ENCODE results near the gene MAML3.

MAML3 gene

DNA sequence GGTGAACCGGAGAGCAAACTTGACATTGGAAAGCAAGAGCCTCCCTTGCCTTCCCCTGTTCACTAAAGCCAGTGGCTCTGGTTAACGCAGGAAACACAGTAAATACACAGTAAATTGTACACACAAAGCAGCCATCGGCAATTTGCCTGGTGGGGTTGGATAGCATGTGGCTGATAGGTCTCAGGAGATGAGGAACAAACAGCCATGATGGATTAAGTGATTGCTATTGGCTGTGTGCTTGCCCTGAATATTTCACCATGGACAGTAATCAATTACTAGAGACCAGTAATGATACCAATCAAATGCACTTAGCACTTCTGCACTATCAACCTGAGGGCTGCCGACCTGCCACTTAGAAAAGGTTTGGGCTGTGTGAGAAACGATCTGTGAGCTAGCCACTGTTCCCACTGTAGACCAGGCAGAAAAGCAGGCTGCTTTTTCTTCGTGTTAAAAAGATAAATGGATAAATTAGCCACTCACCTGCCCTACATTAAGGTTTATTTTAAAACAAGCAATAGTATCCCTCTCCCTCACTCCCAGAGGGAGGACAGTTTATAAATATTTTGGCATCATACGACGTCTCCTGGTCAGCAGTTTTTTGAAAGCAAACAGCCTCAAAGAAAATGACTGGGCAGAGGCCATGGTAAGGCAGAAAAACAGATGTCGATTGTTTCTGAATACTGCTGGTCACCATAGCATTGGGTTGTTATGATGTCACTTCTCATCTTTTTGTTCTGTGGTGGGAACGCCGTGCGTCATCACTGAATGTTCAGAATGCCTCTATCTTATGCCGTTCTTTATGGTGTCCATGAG is 167.1 kb downstream of the MAML3 start:
- DNase-seq: no peak

DNA sequence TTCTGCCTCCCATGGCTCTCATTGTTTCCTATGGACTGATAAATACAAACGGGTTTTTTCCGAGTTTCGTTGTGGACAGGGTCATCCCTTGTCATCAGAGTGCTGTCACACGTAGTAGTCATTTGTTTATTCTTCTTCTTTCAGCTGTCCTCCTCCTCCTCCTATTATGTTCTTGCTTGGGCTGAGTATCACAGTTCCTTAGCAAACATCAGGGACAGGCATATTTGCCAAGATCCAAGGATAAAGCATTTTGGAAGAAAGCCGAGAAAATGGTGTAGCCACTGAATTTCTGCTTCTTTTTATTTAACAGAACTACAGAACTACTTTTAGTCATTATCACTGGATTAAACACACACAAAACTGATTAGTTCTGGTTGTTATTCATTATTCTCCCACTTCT is 167.9 kb downstream of the MAML3 start:
- DNase-seq: no peak

DNA sequence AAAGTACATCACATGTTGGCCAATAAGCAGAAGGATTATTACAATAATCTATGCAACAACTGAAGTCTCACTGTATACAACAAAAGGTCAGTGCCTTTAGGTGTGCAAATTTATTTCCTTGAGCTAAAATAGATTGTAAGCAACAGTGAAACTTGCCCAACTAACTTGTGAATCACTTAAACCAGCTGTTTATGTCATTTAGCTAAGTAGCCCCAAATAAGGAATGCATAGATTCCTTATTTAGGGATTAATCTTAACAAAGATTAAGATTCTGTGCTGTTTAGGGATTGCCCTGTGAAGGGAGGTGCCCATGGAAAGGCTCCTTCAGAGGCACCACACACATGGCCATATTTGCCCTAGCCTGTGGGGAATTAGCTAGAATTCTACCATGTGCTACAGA is 168.6 kb downstream of the MAML3 start:
- DNase-seq: no peak

DNA sequence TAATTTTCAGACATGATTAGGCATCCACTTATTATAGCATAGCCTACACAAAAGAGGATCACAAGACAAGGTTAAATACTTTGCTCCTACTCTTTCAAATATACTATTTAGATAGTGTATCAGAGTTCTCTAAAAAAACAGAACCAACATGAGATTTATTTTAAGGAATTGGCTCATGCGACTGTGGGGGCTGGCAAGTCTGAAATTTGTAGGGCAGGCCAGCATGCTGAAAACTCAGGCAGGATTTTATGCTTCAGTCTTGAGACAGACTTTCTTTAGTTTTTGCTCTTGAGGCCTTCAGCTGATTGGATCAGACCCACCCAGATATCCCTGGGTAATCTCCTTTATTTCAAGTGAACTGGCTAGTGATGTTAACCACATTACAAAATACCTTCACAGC is 169.5 kb downstream of the MAML3 start:
- no peak for DNase-seq

DNA sequence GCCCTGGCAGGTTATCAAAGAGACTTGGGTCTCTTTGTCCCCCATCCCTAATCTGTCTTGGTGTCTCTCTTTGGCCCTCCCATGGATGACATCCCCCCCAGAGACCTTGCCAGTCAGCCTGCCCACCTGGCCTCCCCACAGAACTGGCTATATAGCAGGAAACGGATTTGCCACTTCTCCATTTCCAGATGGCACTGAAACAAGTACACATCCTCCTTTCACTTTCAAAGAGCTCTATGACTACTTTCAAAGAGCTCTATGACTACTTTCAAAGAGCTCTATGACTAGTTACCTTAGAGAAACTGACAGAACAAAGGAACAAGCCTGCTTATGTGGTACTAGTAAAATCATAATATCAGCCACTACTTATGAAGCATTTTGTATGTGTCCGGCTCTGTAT is 175.3 kb downstream of the MAML3 start:
- DNase-seq: no peak

DNA sequence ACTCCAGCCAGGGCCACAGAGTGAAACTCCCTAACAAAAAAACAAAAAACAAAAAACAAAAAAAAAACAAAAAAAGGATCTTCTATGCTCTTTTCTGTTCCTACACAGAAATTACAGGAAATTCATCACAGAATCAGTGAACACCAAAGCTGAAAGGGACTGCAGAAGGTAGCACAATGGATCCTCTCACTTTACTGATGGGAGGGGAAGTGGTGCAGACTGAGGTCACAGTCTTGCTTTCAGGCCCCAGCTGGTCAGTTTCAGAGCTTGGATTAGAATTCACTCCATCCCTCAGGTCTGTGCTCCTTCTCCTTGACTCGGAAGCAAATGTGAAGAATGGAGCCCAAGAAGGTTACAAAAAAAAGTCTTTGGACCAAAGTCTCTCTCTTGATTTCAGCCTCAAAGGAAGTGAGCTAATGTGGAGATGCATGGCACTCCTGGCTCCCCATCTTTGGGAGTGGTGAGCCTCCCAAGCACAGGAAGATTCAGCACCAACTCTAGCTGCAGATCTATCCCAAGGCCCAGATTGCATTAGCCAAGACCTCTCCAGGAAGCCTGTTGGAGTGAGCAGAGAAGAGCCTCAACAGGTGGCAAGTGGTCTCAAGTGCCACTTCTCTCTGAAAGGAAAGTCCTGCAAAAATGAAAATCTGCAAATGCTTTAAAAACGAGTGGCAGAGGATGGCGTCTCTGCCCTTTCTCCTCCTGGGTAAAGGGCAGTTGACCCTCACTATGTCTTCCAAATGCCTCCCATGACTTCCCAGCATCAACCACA is 176.0 kb downstream of the MAML3 start:
- DNase-seq: no peak

DNA sequence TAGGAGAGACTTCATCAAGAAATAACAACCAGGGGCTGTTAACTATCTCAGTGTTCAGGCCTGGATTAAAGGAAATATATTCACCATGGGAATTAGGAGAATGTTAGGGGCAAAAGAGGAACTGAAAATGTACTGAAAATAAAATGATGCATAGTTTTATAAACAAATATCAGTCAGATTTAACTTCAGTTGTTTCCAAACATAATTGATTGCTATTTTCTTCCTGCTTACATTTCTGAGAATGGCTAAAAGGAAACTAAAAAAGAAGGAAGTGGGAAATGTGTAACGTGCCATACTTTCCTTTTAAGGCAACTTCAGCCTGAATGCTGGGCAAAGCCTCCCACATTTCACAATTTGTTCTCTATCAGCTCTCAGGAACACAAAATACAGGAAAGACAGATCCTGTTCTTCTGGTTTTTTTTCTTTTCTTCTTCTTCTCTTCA is 178.1 kb downstream of the MAML3 start:
- DNase-seq: no peak

DNA sequence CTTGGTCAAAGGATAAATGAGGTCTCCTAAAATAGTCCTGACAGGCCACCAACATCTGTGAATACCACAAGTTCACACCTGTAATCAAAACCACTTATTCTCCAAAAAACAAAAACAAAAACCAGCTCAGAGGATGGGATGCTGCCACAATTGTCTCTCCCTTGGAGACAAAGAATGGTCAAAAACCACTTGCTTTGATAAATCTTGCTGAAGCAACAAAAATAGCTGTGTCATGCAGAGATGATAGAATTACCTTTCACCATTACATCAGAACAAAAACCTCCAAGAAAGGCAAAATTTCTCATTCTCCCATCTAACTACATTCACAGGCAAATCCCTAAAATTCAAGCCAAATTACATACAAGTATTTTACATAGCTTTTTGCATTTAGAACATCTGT is 180.4 kb downstream of the MAML3 start:
- DNase-seq: no peak

DNA sequence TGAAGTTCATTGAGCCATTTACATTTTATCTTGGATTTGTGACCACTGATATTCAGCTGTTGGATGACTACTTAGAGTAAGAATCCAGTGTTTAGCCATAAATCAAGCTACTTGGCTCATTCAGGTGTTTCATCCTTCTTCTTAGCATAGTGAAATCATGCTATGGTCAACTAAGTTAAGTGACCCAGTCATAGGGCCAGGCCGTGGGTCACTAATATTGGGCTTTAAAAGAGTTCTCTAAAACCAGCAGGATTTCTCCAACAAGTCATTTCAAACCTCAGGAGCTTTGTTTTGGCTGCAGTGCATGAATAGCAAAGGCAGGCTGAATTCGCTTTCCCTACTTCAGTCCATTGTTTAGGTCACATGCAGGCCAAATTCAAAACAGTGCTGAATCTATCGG is 181.0 kb downstream of the MAML3 start:
- no peak for DNase-seq

DNA sequence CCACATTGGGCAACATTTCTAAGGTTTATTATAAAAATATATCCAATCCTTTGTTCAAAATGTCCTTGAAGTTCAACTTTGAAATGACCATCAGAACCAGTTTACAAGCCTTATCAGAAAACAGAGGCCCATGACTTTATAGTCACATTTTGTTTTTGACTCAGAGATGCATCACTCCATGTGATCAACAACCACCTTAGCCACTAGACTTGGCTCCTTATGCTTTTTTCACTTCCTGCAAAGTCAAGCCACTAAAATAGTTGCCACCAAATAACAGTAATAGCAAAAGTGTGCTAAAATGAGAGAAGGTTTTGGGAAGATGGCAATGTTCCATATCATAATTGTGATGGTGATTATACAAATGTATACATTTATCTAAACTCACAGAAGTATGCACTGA is 181.7 kb downstream of the MAML3 start:
- no peak for DNase-seq

DNA sequence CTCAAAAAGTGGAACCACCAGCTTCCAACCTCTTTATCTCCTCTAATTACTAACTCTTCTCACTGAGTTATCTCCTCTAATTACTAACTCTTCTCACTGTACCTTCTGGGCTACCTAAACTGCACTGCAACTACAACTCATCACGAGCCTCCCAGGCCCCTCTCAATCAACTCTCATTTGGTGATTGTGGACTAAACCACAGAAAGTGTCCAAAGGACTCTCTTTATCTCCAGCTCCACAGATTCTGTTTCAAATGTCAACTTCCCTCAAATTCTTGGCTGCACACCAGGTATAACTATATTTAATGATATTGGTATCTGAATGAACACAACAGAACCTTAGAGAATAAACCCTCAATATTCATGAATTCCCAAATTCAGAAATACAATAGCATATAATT is 182.9 kb downstream of the MAML3 start:
- no peak for DNase-seq

DNA sequence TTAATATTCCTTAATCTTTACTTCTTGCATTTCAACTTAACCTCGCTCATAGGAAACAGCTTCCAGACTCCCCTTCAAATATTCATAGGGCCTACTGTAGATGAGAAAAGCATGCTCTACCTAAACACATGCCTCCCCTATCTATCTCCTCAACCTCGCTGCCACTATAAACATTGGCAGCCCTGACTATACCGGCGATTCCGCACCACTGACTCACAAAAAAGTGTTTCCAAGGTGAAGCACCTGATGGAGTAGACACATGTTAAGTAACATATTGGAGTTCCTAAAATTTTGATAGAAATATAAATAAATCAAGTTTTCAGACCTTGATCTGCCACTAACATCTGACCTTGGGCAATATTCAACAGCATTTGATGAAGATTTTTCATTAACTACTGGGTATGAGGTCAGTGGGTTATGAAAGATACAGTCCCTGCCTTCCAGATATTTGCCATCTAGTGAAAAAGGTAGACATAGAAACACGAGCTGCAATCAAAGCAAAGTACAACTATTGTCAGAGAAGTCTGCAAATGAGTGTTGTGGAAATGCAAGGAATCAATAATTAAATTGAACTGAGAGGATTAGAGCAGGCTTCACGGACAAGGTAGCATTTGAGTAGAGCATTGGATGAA is 184.2 kb downstream of the MAML3 start:
- no peak for DNase-seq

DNA sequence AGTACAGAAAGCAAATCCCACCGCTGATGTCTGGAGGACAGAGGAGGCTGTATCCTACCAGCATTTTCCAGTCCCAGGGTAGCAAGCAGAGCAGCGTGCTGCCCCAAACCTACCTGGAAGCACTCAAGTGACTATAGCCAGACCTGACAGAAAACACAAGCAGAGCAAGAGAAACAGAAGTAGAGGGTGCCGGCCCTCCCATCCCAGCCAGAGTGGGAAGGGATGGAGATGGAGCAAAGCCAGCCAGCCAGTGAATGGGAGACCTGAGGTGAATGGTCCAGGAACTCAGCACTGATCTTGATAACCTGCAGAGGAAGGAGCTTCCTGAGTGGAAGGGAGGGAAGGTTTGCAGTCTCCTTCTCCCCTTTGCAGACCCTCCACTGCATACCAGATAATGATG is 185.2 kb downstream of the MAML3 start:
- no peak for DNase-seq

DNA sequence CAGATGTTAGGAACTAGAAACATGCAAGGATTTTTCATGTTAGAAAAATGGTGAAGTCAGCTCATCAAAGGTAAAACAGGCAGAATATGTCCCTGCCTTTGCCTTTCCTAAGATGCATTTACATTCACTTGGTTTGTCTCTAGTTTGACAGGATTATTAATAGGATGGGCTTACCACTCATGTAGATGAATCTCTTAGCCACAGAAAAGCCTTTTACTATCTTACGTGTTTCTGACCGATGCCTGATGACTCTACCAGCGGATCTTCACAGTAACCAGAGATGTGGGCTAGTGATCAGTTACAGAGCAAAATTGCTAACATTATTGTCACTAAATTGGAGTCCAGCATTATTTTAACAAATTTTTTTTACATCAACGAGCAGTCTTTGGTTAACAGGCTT is 187.6 kb downstream of the MAML3 start:
- no peak for DNase-seq

DNA sequence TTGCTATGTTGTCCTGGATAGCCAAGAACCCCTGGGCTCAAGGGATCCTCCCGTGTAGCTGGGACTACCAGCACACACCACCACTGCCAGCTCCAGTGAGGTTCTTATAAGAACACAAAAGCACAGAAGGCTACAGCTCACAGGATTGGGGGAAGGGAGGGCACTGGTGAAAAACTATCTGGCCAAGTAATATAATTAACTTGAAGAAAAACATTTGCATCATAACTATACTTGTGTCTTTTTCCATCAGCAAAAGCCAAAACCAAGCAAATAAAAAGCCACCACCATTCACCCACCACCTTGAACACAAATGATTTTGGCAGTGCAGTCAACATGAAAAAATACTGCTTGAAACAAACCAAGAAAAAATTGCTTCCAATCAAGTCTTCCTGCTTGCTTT is 188.2 kb downstream of the MAML3 start:
- no peak for DNase-seq

DNA sequence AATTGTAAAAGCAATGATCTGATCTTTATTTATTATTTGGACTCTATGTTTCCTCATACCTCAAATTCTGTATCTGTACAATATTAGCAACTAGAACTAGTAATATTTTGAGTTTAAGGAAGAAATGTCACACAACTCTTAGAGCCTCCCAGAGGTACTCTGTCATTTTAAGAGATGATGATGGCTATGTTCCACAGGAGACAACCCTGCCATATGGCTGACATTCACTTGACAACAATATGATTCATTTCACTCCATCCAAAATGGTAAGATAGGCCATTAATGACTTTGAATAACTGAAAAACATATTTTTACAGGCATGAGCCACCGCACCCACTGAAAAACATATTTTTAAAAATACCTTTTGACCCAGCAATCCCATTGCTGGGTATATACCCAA is 190.3 kb downstream of the MAML3 start:
- DNase-seq: no peak

DNA sequence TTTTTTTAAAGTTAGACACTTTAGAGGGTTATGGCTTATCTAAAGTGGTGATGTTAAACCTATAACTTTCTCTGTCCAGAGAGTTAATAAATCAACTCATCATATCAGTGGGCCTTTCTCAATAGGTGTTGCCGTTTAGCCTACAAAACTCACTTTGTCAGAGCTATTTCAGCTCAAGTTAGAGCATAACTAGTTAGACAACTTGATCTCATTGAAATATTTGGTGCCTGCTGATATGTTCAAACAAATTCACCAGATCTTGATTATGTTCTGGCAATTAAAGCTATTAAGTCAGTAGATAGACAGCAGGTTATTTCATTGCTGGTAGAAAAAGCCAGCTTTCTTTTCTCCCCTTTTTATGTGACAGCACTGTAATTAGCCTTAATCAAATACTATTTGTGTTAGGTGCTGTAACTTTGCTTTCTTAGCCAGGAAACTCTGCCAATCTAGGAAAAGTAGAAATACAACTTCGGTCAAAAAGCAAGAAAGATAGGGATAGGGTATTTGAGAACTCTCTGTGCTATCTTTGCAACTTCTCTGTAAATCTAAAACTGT is 191.8 kb downstream of the MAML3 start:
- peak; percentile 20 for DNase-seq

DNA sequence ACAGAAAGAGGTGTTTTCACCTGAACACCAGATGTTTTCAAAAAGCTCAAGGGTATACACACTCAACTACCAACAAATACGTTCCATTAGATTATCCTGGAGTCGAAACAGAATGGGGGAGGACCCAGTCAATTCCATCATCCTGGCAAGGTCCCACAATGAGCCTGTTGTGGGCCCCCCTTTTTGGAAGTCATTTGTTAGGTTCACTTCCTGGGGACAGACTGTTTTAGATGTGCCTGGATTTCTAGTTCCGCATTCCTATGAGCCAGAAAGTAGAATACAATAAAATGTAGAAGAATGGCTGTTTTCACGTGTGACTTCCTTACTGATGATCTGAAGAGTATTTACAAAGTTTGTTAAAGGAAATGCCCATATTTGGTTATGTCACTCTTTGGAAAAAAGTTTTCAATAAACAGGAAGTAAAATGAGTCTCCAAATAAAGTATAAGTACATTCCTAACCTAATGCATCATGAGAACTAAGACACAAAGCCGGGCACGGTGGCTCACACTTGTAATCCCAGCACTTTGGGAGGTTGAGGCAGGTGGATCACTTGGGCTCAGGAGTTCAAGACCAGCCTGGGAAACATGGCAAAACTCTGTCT is 192.5 kb downstream of the MAML3 start:
- DNase-seq: no peak

DNA sequence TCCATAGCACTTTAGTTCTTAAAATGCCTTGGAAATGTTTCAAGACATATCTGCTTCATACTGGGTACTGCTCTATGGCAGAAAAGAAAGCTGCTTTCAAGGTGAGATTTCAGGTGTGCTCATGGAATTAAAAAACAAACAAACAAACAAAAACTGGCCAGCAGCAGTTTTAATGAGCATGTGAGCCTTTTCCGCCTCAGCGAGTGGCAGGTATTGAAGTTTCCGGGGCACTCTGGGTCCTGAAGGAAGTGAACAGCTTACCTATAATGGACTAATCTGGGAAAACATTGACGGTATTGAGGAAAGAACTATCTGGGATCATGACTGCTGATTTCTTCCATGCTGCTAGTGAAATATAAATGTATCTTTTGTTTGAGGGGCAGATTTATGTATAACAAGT is 194.6 kb downstream of the MAML3 start:
- no peak for DNase-seq

DNA sequence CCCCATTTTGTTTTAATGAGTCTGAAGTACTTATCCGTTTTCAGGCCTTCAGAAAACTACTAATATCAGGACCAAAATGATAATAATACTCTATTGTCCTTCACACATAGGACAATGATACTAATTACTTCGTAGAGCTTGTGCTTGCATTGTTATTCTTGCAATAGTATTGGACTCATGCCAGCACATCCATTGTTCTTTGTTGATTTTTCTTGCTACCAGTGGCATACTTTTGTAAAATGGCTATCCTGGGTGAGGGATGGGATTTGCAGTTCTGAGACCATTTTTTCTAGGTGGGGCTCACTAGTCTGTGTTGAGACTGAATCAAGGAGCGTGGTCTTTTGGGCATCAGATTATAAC is 195.3 kb downstream of the MAML3 start:
- DNase-seq: no peak

DNA sequence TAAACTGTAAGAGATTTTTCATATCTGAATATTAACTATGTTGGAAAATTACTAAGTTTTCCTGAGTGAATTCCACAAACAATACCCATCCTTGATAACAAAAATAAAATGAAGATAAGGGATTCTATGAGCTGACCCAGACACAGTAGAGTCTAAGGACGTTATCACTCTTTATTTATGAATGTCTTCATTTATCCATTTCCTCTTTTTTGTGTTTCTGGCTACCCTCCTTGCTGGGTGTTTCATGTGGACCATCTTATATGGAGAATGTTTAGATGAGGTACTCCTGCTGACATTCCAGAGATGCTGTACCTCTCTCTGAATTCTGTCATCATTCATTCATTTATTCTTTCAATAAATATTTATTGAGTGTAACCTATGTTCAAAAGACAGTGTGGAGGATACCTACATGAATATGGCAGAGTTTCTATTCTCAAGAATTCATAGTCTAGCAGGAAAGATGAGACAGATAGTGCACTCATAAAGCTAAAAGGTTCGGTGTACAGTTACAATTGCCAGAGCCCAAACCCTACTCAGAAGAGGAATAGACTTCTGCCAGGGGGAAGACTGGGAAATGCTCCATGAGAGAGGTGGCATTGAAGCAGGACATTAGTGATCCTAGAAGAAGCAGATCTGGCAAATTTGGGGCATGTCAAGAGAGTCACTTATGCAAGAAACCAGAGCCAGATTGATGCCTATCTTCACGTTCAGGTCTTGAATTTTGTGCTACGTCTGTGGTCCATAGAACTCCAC is 195.8 kb downstream of the MAML3 start:
- no peak for DNase-seq

DNA sequence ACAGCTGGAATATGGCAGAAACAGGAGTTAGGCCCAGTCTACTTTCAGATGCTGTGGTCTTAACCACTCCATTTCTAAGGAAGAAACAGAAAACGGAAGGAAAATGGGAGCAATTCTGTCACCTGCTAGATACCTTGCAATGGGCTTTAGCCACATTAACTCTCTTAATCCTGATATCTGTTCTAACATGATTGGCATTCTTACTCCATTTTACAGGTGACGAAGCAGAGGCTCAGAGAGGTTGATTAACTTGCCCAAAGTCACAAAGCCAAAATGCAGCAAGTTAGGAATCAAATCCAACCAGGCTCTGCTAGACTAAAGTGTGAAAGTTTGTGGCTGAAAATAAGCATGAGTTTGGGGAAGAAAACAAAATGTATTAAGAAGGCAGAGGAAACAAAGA is 196.9 kb downstream of the MAML3 start:
- DNase-seq: no peak

Data from NCI-H1105 (cell line).